ENCODE data around the gene ELMO1.

DNA sequence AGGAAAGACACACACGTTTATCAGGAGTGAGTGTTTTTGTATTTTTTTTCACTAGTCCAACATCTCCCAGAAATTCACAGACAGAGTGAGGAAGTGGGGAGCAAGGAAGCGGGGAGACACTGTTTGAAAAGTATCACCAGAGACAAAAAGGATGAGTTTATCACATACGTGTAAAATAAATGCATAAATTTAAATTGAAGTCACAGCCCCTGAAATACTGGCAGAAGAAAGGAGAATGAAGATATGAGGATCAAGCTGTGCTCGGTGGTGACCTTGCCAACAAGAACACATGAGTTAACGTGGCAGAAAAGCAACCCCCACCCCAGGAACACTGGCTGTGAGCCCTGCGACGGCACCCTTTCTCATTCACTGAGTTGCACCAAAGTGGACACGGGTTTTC is 407.2 kb downstream of the ELMO1 start:
- no peak for TF ChIP-seq SP1 (IDR thresholded peaks at IDR 0.05)
- TF ChIP-seq FOXK2 (IDR thresholded peaks at IDR 0.05): no peak
- TF ChIP-seq FOXM1 (IDR thresholded peaks at IDR 0.05; ENCODE audit: borderline replicate concordance): no peak
- no peak for TF ChIP-seq CTBP1 (IDR thresholded peaks at IDR 0.05; ENCODE audit: borderline replicate concordance)
- TF ChIP-seq ZNF384 (IDR thresholded peaks at IDR 0.05): no peak
- TF ChIP-seq HDGF (IDR thresholded peaks at IDR 0.05; ENCODE audit: borderline replicate concordance): no peak
- TF ChIP-seq SUZ12 (IDR thresholded peaks at IDR 0.05): no peak
